Stimulated activated CD8-positive, alpha-beta memory T cell treated with anti-CD3 and anti-CD28 coated beads, Interleukin-7, amount 100 ng/mL, for 1 hour (primary cell): ENCODE results near the gene FARS2.

Experiments
- DNase-seq, 2 donors: peaks; one replicate each; pipeline ENCODE4 v3.0.0-alpha.2; 2020; ENCODE audit warnings: low read depth in 2 of 2

The FARS2 gene

DNA sequence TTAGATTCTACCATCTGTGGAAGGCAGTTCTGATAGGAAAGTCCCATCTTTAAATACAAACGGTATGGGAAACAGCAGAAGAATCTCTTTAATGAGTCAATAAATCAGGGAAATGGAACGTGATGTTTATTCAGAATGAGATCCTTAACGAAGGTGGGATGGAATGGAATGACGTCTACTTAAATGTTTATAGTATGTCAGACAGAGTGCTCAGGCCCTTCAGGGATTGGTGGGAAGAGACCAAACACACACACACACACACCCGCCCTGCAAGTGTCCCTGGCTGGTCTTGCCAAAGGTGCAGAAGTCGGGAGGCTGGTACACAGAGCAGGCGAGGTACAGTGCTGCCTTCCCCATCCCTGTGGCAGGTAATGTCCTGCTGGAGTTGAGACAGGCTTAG, 164.0 kb downstream of the FARS2 start:
- DNase-seq, result no peak

DNA sequence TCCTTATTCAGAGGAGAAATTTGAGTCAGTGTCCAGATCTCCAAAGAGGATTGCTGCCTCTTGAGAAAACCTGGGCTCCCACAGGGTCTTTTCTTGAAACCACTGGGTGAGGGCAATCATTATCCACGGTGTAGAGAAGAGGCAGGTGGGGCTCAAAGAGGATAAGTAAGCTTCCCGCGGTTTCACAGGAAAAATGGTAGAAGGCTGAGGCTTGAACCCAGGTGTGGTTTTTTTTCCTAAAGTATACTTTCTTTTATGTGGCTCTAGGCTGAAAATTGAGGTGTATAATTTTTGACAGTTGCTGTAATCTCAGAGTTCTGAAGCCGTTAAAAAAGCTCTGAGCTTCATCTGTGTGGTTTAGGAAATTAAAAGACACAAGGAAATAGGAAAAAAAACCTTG, 164.5 kb downstream of the FARS2 start:
- no peak for DNase-seq

DNA sequence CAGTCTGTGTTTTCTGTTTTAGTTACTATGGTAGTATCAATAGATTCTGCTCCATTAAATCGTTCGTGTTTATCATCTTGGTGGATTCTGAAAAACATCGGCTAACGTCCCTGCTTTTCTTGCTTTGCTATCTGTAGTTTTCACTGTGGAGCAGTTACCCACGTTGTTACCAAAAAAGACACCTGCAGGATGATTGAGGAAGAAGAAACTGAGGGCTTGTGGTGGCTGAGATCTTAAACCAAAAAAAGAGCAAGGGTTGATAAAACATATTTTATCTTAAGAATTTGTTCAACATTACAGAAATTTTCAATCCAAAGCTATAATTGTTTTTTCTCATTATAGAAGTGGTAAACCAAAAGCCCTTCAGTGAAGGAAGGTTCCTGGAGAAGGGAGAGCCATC, 166.3 kb downstream of the FARS2 start:
- DNase-seq, result no peak

DNA sequence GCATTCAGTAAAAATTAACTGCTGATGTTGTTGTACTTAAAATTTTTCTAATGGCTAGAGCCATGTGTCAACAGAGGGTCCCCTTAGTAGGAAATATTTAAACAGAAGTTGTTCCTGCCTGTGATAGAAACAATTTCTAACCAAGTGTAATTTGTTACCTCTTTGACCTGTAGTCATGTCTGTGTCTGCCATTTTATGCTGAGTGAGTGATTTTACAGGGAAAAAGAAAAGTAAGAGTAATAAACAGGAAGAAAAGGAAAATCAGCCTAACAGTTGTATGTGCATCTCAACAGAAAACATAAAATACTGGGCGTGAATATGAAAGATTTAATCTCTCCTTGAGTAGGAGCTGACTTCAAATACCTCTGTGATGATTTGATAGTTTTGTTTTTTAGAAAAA, 172.0 kb downstream of the FARS2 start:
- no peak for DNase-seq

DNA sequence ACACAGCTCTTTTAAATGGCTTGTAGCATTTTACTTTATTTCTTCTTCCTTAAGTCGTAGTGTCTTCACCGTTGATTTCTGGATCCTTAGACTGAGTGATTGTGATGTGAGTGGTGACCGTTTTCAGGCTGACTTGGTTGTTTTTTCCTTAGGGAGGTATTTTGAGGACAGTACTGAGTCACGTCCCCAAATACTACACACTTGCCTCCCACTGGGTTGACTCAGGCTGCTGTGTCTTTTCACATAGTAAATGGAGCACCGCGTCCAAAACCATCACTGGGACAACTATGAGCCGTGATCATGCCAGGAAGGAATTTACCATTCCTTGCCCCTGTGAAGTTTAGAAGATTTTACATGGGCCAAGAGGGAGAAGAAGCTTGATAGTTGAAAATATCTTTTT, 174.1 kb downstream of the FARS2 start:
- no peak for DNase-seq

DNA sequence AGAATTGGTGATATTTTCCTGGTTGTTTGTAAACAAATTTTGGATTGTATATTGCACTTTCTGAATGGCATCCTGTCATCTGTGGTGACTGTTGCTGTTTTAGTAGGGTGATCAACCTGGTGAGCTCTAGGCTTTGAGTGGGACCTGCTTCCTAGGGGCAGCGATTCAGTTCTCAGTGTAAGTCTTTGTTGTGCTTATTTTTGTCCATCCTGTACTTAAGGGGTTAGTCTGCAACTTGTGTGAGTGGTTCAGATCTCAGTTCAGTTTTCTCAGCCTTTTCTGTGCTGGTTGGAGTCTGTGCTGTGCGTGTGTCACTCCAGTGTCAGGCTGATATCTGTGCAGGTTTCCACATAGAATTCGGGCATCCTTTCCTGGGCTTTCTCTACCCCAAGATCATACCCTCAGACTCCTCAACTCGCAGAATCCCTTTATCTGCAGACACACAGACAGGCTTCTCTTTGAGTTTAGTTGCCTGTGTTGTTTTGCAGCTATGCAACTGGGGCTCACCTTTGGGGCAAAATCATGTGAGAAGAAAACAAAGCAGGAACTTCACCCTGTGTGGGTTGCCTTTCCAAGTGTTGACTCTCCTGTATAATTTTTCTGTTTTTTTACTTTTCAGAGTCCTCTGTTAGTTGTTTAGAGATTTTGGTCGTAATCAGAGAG, 177.7 kb downstream of the FARS2 start:
- no peak for DNase-seq

DNA sequence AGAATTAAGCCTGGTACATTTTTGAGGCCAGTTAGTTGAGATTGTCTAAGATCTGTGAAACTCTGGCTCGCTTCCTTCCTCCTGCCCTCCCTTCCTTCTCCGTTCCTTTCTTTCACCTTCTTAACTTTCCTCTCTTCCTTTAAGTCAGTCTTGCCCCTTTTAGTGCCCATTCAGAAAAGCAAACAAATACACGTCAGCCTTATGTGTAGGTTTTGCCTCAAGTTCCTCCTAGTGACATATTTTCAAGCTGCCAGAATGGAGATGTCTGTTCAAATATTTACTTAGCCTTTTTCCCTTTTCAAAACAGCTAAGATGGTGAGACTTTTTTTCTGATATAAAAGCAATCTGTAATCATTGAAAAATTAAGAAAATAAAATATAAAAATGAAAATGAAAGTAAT, 178.4 kb downstream of the FARS2 start:
- DNase-seq, result no peak

DNA sequence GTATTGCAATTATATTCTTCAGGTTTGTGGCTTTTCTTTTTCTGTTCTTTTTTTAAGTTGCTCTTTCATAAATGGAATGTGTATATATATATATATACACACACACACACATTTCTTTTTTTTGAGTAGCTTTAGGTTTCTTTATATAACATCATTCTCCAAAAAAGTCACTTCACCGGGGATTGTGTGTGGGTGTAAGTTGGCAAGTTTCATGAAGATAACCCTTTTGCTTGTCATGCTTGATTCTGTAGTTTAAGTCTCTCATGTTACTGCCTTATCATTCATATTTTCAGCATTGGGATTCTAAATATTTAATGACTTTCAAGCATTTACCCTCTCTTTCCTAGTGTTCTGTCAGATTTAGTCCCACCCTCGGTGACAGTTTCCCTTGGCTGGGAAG, 181.0 kb downstream of the FARS2 start:
- no peak for DNase-seq

DNA sequence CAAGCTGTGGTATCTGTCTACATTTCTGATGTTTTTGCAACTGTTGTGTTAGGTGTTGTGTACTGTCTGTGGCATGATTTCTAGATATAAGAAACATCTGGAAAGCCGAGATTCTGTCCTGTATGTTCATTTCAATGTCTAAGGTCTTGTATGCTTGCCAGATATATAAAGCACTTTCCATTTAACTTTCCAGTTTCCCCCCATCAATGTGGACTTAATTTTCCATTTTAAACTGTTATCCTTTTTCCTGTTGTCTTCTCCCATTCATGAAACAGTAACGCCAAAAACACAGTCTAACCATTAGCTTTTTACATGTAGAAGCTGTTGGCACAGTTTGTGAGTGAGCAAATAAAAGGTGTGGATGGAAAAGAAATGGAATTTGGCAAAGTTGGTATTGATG, 181.6 kb downstream of the FARS2 start:
- DNase-seq, result no peak

DNA sequence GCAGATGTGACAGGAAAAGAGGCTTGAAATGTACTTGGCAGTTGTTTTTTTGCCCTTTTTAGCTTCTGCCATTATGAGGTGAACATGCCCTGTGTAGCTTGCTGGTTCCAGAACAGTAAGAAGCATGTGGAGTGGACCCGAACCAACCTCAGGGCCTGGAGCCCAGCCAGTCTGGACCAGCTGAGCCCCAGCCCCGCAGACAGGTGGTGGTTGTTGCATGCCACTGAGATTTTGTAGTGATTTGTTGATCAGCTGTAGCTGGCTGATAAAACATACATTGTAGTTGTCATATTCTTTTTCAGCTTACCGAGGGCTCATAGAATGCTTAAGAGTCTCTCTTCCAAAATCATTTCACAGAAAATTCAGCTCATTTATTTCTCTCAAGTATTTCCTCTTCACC, 182.2 kb downstream of the FARS2 start:
- no peak for DNase-seq

DNA sequence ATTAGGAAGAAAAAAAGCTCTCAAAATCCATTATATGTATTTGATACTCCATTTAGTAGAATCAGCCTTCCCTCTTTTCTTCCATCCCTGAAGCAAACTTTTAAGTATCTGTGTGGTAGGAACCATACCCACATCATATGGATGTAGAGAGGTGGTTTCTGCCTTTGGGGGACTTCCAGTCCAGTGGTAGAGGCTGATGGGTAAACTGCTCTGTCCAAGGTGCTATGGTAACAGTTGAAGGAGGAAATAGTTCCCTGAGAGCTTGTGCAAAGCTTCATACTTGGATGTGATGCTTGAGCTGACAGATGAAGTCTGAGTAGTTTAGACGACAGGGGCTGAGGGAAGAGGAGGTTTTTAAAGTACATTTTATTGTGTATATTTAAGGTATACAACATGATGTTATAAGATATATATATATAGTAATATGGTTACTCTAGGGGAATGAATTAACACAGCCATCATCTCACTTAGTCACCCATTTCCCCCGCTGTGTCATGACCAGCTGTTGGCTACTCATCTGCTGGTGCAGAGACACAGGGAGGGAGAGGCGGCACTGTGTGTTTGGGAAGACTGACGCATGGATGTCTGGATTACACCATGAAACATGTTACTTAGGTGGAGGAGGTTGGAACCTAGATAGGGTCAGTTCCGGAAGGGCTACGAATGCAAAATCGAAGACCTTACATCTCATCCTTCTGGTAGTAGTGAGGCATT, 185.2 kb downstream of the FARS2 start:
- no peak for DNase-seq

DNA sequence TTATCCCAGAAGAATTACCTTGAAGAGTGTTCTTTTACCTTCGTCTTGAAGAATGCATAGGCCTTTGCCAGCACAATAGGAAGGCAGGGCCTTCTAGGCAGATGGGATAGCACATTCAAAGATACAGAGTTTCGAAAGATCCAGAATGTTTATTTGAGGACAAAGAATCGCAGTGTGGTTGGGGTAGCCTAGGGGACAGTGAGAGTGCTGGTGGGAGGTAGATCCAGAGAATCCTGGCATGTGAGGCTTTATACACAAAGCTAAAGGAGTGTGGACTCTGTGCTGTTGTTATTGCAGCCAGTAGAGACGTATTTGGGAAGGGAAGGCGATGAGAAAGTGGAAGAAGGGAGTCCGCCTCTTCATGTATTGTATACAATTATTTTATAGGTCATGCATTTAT, 186.6 kb downstream of the FARS2 start:
- DNase-seq, result no peak

DNA sequence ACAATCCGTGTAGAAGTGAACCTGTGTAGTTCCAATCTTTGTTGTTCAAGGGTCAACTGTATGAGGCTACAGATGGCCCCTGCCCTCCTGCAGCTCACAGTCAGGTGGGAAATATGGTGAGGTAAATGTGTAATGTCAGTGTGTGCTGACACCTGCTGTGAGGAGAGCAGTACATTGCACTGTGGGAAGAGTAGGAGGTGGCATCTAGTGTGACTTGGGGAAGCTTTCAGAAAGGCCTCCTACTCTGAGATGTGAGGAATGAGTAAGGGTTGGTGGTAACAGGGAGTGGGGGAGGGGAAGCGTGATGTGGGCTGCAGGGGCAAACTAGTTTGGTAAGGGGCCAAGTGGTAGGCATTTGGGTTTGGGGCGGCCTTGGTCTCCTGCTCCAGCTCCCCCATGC, 188.8 kb downstream of the FARS2 start:
- DNase-seq, result no peak

DNA sequence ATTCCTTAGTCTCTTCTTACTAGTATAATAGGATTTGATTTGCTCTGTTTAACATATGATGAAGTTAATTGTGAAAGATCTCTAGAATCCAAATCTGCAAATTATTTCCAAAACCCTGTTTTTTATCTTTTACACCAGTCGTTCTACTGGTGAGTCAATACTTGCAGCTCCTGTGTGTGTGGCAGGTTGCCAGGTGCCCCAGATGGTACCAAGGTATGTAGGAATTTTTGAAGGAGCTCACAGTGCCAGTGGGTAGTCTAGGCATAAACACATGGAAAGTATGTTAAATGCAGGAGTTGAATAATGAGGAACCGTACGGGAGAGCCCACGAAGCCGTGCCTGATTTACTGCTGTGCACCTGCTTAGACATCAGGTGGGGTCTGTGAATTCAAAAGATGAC, 192.2 kb downstream of the FARS2 start:
- no peak for DNase-seq

DNA sequence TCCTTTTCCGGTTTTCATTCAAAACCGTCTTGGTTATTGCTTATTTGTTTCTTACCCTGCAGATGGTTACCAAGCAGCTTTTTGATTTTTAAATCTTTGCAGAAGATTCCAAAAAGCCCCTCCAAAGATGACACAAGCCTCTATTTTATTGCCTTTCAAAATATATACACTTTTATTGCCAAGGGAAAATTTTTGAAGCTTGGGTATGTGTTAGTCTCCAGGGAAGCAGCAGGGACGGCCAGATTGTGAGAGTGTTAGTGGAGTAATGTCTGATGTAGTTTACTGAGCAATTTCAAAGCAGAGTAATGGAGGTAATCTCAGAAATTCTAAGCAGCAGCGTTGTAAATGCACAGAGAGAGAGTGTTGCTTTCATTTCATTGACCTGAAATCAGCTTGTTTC, 193.8 kb downstream of the FARS2 start:
- no peak for DNase-seq

DNA sequence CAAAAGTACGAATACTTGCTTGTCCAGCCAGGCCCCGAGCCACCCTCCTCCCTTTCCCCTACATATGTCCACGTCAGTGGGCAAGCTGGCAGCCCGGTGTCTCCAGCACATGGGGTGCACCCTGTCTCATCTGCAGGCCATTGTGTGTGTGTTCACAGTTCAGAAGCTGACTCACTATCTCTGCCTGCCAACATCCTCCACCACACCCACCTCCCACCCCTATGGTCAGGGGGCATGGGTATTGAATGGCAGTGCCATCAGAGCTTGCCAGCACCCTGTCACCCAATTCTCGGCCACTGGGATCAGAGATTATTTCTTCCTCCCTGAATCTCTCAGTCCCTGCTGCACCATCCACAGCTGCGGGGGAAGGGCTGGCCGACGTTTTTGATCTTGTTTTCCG, 195.7 kb downstream of the FARS2 start:
- DNase-seq, result no peak

DNA sequence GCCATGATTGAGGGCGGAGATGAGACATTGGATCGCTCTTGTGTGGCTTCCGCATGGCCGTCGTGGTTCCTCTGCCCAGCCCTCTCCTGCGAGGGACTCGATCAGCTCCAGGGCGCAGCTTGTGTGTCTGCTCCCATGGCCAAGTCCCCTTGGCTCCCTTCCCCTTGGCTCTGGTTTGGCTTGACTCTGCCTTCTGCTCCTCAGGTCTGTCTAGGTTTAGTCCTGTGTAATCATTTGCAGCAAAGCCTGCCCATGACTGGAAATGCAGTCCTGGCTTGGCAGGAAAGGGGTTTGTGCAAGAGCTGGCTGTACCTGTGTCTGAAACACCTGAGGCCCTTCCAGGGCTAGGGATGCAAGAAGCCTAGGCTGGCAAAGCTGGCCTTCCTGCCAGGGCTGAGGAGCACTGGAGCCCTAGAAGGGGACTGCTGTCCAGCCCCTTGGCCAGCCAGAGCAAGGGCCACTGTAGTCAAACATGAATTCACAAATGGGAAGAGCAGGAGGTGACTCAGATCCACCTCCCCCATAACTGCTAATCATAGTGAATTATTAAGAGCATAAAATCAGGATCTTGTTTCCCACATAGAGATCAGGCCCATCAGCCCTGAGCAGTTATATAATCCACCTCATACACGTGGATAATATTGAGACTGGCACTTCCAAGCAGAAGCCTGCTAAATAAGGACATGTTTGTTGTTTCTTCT, 196.8 kb downstream of the FARS2 start:
- DNase-seq, result no peak

DNA sequence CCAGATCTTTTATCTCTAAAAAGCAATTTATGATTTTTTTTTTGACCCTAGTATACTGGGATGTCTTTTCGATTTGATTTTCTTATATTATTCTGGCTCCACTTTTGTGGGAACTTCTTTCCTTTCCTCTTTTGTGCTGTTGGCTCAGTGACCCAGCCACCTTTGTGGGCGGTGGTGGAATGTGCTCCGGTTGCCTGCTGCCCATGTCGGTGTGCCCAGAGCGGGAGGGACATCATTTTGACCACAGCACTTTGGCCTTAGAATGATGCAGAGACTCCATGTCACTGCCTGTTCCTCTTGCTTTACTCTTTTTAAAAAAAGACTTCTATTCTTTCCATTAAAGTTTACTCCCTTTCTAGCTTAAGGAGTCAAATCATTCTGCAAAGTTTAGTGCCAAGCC, 198.0 kb downstream of the FARS2 start:
- no peak for DNase-seq

DNA sequence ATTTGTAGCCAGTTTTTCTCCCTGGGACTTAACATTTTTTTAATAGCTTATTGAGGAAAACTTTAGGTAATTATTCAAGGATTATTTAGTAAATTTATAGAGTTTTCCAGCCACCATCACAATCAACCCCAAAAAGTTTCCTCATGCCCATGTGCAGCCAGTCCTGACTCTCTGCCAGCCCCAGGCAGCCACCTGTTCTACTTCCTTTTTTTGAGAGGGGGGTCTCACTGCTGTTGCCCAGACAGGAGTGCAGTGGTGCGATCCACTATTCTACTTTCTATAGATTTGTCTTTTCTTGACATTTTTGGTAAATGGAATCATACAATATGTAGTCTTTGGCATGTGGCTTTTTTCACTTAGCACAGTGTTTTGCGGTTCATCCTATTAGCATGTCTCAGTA, 200.1 kb downstream of the FARS2 start:
- DNase-seq, result no peak

DNA sequence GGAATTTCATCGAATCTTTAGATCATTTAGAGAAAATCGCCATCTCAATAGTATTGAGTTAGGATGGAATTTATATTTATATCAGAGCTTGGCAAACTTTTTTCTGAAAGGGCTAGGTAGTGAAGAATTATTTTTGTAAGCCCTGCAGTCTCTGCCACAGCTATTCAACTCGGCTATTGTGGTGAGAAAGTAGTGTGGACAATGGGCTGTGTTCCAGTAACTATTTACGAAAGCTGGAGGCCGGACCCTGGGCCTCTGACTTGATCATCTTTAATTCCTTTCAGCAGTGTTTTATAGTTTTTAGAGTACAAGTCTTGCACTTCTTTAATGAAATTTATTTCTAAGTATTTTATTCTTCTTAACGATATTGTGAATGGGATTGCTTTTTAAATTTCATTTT, 201.5 kb downstream of the FARS2 start:
- no peak for DNase-seq

DNA sequence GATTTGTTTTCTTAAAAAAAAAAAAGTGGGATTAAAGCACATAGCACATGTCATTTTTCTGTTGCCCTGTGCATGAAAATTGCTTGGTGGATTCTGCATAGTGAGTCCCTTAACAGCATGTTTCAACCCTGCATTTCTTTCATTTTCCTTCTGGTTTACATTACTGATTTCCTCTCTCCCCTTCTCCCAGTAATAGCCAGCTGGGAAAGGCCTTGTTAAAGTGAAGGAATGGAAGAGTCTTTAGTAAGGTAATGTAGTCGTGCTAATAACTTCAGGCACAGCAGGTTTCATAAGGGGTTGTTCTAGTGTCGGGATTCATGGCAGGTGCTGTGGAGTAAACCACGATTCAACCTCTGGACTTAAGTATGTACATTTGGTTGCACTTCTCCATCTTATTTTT, 202.4 kb downstream of the FARS2 start:
- no peak for DNase-seq

DNA sequence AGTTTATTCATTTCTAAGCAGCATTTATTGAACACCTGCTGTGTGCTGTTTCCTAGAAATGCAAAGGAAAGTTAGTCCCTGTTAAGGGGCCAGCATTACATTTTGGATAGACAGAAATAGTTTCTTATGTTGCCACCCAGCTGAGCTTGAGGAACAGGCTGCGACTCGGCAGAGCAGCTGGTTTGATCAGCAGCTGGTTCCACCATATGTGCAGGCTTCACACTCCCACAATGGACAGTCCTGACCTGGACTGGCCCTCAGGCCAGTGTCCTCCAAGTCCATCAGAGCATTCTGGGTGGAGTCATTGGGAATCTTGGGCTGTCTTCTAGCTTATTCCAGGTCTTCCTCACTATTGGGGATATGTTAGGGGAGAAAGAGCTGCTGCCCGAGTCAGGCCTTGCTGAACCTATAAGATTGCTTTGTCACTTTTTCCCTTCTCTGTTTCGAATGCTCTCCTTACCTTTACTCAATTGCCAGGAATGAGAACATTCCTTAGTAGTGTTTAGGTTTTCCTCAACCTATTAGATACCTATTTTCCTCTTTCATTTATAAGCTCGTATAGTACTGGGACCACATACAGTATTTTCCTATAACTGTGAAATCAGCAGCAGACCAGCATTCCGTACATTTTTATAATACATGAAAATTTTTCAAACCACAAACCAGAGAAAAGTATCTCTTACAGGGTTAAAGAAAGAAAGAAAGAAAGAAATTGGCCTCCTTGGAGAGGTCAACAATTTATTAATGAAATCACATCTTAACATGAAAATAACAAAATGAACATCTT, 203.0 kb downstream of the FARS2 start:
- DNase-seq, result no peak
